DMS53 (cell line): ENCODE measurements around the gene TXNDC11.

Source experiments
- DNase-seq: peaks from one replicate; lab custom pipeline; 2025; lab: John Stamatoyannopoulos, UW

The TXNDC11 gene

GRCh38 chr16:11630046-11630767 is 112.5 kb downstream of the TXNDC11 start:
- no peak for DNase-seq
